ENCODE results near the gene PWWP2B. TPM values are rescaled to one million over a fixed set of nuclear protein-coding genes. Genes with fewer than 3 reads are reported as not detected.

Gene PWWP2B
- total and polyA plus RNA-seq, 9 of the 15 experiments (the other 6 are each of a cell fraction or from before 2014, with no cell fraction given), result 0.07 to 9.2 (median 1.6) TPM; not detected in 1

GRCh38 chr10:132454296-132455198, 57.5 kb downstream of the PWWP2B start:
- Histone ChIP-seq H3K4me2 (ENCODE audit: insufficient read depth, low read length) (no peak overlapping the region; the same call in 1 of the 2 replicates), H3K9ac (ENCODE audit: insufficient read depth in 1 of 2, low read depth in 2 of 2, low read length in 2 of 2) (peak overlapping the region in 1 of 2 experiments; percentile 78; a peak in 2 of 4 replicates), H3K36me3 (ENCODE audit: control insufficient read depth, insufficient read depth, low read length) (no peaks in the 10 kb centered on the region), H3K79me2 (ENCODE audit: control insufficient read depth, insufficient read depth, low read length) (no peaks in the 10 kb centered on the region), H3K9me3 (replicated peaks; ENCODE audit: control insufficient read depth, insufficient read depth, low read depth, low read length) (no peaks in the 10 kb centered on the region), H3K4me3 (no peak overlapping the region), H3K27ac (ENCODE audit: extremely low read depth, low read depth, low read length) (no peak overlapping the region), H3K9me1 (ENCODE audit: control insufficient read depth, insufficient read depth, low read length) (no peaks in the 10 kb centered on the region), H3K27me3 (ENCODE audit: control insufficient read depth in 2 of 2, insufficient read depth in 2 of 2, low read length in 2 of 2) (peaks cover 0 to 7% of the 10 kb centered on the region in 2 experiments; a peak in 2 of 5 replicates), H4K20me1 (replicated peaks; ENCODE audit: control insufficient read depth, insufficient read depth, low read length) (0 out of 2 replicates have a peak, but pooled peaks cover 3% of the 10 kb centered on the region), H2AFZ (ENCODE audit: low read depth, low read length) (peak overlapping the region; percentile 79), H3K4me1 (replicated peaks in 1 of 2; ENCODE audit: control insufficient read depth in 2 of 2, insufficient read depth in 2 of 2, low read length in 2 of 2) (peaks cover 8 to 81% of the 10 kb centered on the region in 2 experiments; a peak in 4 of 5 replicates)
- BruUV-seq (replicated peaks), result no TSS peak
- 20% methylated on average over 20 of the region's 30 CpGs for WGBS (ENCODE audit: insufficient coverage, low coverage, missing lambda C conversion rate)
- ChIA-PET CTCF (ENCODE audit: low intra/inter-chr PET ratio) (interaction anchor here (1.8 kb wide), 1 partner anchor 102 kb away, joined by 5 read pairs; no protein-coding TSS in a partner anchor), POLR2A (no interaction called here)
- in situ Hi-C loops (cut with MboI), result loop anchor here (5.0 to 10.0 kb wide), 3 partner anchors 62 to 232 kb away; no protein-coding TSS in a partner anchor
- no peak for FAIRE-seq
- DNase-seq (ENCODE audit: extremely low read depth in 1 of 4, low spot score in 3 of 4), result no peak
- ATAC-seq, result no peak
- intact Hi-C loops (cut with micrococcal nuclease), result no loop called here
- TF ChIP-seq FOXA3 (CRISPR knock-in tag; conservative IDR thresholded peaks at IDR 0.05 in 1 of 2, IDR thresholded peaks at IDR 0.05 in 1 of 2) (peak in 1 of 2 experiments; percentile 31; a peak in 1 of 4 replicates), ZNF583 (CRISPR knock-in tag; IDR thresholded peaks at IDR 0.05) (0 out of 2 replicates have a peak, but pooled peaks have one; percentile 18), MGA (IDR thresholded peaks at IDR 0.05) (peak; percentile 47; the same call in 1 of the 2 replicates), MAX (CRISPR knock-in tag; IDR thresholded peaks at IDR 0.05) (0 out of 2 replicates have a peak, but pooled peaks have one; percentile 23), L3MBTL2 (IDR thresholded peaks at IDR 0.05) (peak; percentile 72), ZBTB7A (IDR thresholded peaks at IDR 0.05; ENCODE audit: borderline replicate concordance, control insufficient read depth, low read depth, low read length) (peak; percentile 16; the same call in 1 of the 2 replicates), TCF15 (CRISPR knock-in tag; IDR thresholded peaks at IDR 0.05) (no peak)

All from K562 (cell line).